Gastroesophageal sphincter (tissue), 3 donors: Measurements from ENCODE around the gene ABCA1.

Experiments
- POLR2A ChIP-seq, 2 donors: fragments of 450-650 bp; IDR thresholded peaks; one replicate each; pipeline ENCODE4 v1.6.1; 2017; ENCODE audit warnings: antibody characterized with exemption in 2 of 2, mild to moderate bottlenecking in 2 of 2, moderate library complexity in 1 of 2
- TF ChIP-seq, protein P1 (sequence below), 4 experiments: fragments of 200-600 bp in 2 of 4; fragments of 450-650 bp in 2 of 4; sonication (generic) in 1 of 4; IDR thresholded peaks; one replicate each; pipeline ENCODE4 v1.5.1; 2017 to 2019; ENCODE audit warnings: antibody characterized with exemption in 4 of 4, mild to moderate bottlenecking in 2 of 4, moderate library complexity in 2 of 4

DNA sequence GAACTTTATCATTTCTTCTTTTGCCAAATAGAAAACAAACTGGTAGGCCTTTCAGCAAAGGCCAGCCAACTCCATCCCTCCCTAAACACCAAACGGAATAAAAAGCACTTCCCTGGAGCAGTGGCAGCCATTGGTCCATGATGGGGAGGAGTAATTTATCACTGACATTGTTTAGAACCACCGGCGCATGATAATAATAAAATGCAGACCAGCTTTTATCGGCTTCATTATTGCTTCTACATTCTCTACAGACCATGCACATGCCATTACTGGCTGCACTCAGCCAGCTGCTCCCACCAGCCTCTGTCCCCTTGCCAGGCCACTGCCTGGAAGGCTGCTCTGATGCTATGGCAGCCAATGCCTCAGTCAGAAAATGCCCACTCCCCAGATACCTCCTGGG lies 45.9 kb downstream of the ABCA1 start:
- TF ChIP-seq, protein P1, sequence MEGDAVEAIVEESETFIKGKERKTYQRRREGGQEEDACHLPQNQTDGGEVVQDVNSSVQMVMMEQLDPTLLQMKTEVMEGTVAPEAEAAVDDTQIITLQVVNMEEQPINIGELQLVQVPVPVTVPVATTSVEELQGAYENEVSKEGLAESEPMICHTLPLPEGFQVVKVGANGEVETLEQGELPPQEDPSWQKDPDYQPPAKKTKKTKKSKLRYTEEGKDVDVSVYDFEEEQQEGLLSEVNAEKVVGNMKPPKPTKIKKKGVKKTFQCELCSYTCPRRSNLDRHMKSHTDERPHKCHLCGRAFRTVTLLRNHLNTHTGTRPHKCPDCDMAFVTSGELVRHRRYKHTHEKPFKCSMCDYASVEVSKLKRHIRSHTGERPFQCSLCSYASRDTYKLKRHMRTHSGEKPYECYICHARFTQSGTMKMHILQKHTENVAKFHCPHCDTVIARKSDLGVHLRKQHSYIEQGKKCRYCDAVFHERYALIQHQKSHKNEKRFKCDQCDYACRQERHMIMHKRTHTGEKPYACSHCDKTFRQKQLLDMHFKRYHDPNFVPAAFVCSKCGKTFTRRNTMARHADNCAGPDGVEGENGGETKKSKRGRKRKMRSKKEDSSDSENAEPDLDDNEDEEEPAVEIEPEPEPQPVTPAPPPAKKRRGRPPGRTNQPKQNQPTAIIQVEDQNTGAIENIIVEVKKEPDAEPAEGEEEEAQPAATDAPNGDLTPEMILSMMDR (IDR thresholded peaks at IDR 0.05) = no peak
- TF ChIP-seq POLR2A (IDR thresholded peaks at IDR 0.05) = no peak
